ENCODE measurements around the gene MARK4.
"Not testable (repeated sequence)": the region's sequence is repeated elsewhere in the genome, so short reads cannot be mapped to it uniquely, and the experiment has no call there.

The MARK4 gene

DNA sequence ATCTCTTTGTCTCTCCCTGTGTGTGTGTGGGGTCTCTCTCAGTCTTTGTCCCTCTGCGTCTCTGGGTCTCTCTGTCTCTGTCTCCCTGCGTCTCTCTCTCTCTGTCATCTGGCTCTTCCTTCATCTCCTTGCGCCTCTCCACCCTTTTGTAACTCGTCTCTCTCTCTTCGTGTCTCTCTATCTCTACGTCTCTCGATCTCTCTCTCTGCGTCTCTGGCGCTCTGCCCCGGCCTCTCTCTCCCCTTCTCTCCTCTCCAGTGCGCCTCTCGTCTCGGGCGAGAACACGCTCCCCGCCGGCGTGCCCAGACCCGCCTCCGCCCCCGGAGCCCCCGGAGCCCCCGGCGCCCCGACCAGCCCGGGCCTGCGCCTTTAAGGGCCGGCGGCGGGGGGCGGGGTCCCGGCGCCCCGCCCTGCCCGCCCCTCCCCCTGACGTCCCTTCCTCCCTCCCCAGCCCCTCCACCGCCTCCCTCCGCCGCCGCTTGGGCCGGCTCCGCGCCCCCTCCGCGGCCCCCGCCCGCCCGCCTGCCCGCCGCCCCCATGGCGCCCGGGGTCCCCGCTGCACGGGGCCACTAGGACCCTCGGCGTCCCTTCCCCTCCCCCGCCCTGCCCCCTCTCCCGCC is at the start of gene MARK4:
TSS of gene MARK4 (plus strand) at position 440 of the 620 bp plus-strand sequence. CDS start 318 bp downstream, outside the sequence.
- peak; percentile 50 for DNase-seq

- DNase-seq: no peak
Measured at GRCh38 chr19:45202637-45203036, 48.4 kb upstream of the MARK4 start.

DNA sequence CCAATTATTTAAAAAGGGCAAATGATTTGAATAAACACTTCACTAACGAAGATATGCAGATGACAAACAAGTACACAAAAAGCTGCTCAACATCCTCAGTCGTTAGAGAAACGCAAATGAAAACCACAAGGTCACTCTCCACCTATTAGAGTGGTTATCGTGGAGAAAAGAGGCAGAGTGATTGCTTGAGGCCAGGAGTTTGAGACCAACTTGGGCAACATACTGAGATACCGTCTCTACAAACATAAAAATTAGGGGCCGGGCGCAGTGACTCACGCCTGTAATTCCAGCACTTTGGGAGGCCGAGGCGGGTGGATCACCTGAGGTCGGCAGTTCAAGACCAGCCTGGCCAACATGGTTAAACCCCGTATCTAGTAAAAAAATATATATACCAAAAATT is 45.3 kb upstream of the MARK4 start:
- no peak for DNase-seq

DNA sequence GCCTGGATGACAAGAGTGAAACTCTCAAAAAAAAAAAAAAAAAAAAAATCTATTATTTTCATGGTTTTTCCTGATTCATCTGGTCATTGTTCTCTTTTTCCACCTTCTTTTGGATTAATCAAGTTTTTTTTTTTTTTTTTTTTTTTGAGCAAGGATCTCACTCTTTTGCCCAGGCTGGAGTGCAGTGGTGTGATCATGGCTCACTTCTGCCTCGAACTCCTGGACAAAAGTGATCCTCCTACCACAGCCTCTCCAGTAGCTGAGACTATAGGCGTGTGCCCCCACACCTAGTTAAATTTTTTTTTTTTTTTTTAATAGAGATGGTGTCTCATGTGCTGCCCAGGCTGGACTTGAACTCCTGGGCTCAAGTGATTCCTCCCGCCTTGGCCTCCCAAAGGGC is 44.7 kb upstream of the MARK4 start:
- no peak for DNase-seq

GRCh38 chr19:45211751-45212381 is 39.2 kb upstream of the MARK4 start:
- DNase-seq: peak; percentile 26

GRCh38 chr19:45213031-45213430 is 38.0 kb upstream of the MARK4 start:
- no peak for DNase-seq

DNA sequence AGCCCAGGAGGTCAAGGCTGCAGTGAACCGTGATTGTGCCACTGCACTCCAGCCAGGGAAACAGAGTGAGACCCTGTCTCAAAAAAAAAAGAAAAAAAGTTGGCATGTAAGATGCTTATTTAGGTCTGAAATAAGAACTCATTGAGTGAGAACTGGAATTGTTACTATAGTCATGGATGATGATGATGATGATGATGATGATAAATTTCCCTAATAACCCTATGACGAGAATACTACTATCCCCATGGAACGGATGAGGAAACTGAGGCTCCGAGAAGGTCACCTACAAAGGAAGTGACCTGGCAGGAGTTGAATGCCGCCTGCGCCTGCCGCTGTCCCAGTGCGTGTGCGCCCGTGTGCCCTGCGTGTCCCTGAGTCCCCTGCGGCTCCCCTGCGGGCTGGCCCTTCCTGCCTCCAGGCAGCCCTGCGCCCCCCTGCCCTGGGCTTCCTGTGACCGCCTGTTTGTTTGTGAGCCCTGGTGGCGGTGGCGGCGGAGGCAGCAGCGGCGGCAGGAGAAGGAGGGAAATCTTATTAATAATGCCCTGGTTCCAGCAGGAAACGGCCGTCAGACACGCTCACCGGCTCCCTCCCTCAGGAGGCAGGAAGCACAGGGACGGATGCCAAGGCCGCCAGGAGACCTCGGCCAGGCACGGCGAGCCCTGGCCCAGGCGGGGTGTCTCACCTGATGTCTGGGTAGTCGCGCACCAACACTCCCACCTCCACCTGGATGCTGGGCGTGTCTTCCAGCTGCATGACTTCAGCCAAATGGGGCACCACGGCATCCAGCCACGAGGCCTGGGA is 35.5 kb upstream of the MARK4 start:
- no peak for DNase-seq

DNA sequence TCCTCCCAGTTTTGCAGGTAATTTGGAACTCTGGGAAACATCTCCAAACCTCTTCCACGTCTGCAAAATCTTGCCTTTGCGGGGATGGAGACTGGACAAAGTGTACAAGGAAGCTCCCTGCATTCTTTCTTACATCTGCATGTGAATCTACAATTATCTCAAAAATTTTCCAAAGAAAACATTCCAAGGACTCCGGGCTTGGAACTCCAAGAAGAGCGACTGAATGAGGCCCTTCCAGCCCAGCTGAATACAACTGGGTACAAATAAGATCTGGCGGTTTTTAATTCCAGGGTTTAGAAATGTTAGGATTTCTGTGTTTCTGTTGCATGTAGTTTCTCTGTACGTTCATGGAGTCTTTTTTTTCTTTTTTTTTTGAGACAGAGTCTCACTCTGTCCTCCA is 34.4 kb upstream of the MARK4 start:
- peak; percentile 31 for DNase-seq

DNA sequence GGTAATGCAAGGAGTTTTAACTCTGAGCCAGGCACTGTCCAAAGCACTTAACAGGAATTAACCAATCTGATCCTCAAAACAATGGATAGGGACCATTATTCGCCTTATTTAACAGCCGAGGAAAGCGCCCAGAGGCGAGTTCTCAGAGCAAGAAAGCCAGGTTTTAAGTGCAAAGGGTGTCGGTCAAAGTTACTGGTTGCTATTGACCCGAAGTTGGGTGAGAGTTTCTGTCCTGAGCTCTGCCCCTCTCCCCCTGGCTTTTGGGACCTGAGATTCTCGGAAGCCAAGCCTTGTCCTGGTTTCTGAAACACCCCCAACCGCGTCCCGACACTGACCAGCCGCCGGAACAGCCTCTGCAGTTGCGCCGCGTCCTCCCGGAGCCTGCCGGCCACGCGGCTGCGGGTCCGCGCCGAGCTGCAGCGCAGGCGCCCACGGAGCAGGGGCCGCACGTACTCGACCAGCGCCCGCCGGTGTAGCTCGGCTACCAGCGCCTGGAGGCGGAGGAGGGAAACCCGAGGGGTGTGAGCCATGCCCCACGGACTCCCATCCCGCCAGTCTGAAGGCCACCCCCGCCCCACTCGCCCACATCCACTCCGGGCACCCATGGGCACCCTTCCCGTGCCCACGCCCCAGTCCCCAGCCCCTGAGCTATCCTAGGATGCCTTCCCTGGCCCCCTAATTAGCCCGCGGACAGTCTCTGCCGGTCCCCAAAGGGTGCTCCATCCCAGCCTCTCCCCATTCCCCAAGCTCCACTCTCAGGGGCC is 33.7 kb upstream of the MARK4 start:
- no peak for DNase-seq

DNA sequence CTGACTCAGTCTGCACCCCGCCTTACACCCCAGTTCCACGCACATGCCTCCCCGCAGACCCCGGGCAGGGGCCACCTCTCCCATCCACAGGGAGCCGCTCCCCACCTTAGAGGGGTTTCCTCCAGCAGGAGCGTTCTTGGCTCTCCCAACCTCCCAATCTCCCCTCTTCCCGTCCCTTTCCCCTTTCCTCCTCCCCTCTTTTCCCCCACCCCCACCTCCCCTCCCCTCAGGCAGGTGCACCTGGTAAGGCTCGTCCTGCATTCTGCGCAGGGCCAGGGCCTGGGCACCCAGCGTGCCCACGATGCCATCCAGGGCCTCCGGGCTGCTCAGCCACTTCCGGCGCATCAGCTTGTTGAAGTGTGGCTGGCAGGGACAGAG is 33.1 kb upstream of the MARK4 start:
- DNase-seq: no peak

- DNase-seq: no peak
Measured at GRCh38 chr19:45218426-45218825, 32.6 kb upstream of the MARK4 start.

- DNase-seq: no peak
Measured at GRCh38 chr19:45218911-45219743, 31.9 kb upstream of the MARK4 start.

DNA sequence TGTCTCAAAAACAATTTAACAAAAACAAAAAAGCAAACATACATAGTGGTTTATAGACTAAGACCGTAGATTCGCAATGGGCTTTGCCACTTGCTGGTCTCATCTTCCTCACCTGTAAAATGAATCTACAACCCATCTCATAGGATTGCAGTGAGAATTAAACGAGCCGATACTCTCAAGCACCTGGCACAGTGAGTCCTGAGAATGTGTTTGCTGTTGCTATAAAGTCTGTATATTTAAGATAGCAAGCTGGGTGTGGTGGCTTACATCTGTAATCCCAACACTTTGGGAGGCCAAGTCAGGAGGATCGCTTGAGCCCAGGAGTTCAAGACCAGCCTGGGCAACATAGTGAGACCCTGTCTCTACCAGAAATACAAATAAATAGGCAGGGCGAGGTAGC is 28.3 kb upstream of the MARK4 start:
- DNase-seq: no peak

GRCh38 chr19:45223879-45224278 is 27.2 kb upstream of the MARK4 start:
- no peak for DNase-seq

- no peak for DNase-seq
Measured at GRCh38 chr19:45224645-45225044, 26.4 kb upstream of the MARK4 start.

GRCh38 chr19:45229056-45229455 is 22.0 kb upstream of the MARK4 start:
- DNase-seq: not testable (repeated sequence)

GRCh38 chr19:45231891-45232290 is 19.2 kb upstream of the MARK4 start:
- no peak for DNase-seq

- no peak for DNase-seq
Measured at GRCh38 chr19:45234089-45234869, 16.8 kb upstream of the MARK4 start.

- DNase-seq: no peak
Measured at GRCh38 chr19:45235485-45235884, 15.6 kb upstream of the MARK4 start.

GRCh38 chr19:45238556-45238955 is 12.5 kb upstream of the MARK4 start:
- DNase-seq: no peak

- no peak for DNase-seq
Measured at GRCh38 chr19:45243144-45243732, 7.8 kb upstream of the MARK4 start.

Data from fibroblast of upper back skin (primary cell).